T-helper 9 cell (primary cell): ENCODE data around the gene CHRNA1.

Experiments used
- DNase-seq: peaks from one replicate; pipeline ENCODE4 v3.0.0-alpha.2; 2020

Gene CHRNA1

GRCh38 chr2:174759381-174760065 is 4.7 kb downstream of the CHRNA1 start:
- no peak for DNase-seq

GRCh38 chr2:174756743-174757142 is 7.5 kb downstream of the CHRNA1 start:
- no peak for DNase-seq

- DNase-seq: peak; percentile 25
Measured at GRCh38 chr2:174753038-174753633, 11.1 kb downstream of the CHRNA1 start.

GRCh38 chr2:174752403-174753037 is 11.8 kb downstream of the CHRNA1 start:
- DNase-seq: peak; percentile 10

- peak; percentile 37 for DNase-seq
Measured at GRCh38 chr2:174750923-174751441, 13.3 kb downstream of the CHRNA1 start.

GRCh38 chr2:174749793-174750192 is 14.5 kb downstream of the CHRNA1 start:
- no peak for DNase-seq

GRCh38 chr2:174748948-174749347 is 15.3 kb downstream of the CHRNA1 start:
- DNase-seq: peak; percentile 68

- DNase-seq: no peak
Measured at GRCh38 chr2:174745142-174745541, 19.1 kb downstream of the CHRNA1 start.

GRCh38 chr2:174744111-174744510 is 20.2 kb downstream of the CHRNA1 start:
- DNase-seq: no peak

- no peak for DNase-seq
Measured at GRCh38 chr2:174740721-174741120, 23.6 kb downstream of the CHRNA1 start.

- DNase-seq: no peak
Measured at GRCh38 chr2:174738841-174739240, 25.4 kb downstream of the CHRNA1 start.

GRCh38 chr2:174731546-174731945 is 32.7 kb downstream of the CHRNA1 start:
- no peak for DNase-seq

- DNase-seq: no peak
Measured at GRCh38 chr2:174730698-174731018, 33.6 kb downstream of the CHRNA1 start.

GRCh38 chr2:174729797-174730697 is 34.2 kb downstream of the CHRNA1 start:
- peak; percentile 23 for DNase-seq

GRCh38 chr2:174728096-174728495 is 36.2 kb downstream of the CHRNA1 start:
- no peak for DNase-seq

- no peak for DNase-seq
Measured at GRCh38 chr2:174726212-174726611, 38.1 kb downstream of the CHRNA1 start.

GRCh38 chr2:174722942-174723592 is 41.2 kb downstream of the CHRNA1 start:
- no peak for DNase-seq

GRCh38 chr2:174719016-174719415 is 45.3 kb downstream of the CHRNA1 start:
- no peak for DNase-seq

GRCh38 chr2:174718591-174718990 is 45.7 kb downstream of the CHRNA1 start:
- DNase-seq: no peak

GRCh38 chr2:174717916-174718315 is 46.4 kb downstream of the CHRNA1 start:
- no peak for DNase-seq

- no peak for DNase-seq
Measured at GRCh38 chr2:174717273-174717672, 47.0 kb downstream of the CHRNA1 start.

- DNase-seq: no peak
Measured at GRCh38 chr2:174716785-174717184, 47.5 kb downstream of the CHRNA1 start.

GRCh38 chr2:174713686-174714085 is 50.6 kb downstream of the CHRNA1 start:
- DNase-seq: no peak
